Peyer's patch (tissue), 4 donors: ENCODE measurements around the gene IL1RN. TPM values are rescaled to one million over a fixed set of nuclear protein-coding genes. Genes with fewer than 3 reads are reported as not detected.

Source experiments
- DNase-seq, 3 donors: peaks; one replicate each; pipeline ENCODE4 v3.0.0-alpha.2; 2017 to 2019
- H3K27ac ChIP-seq, 4 donors: fragments of 200-600 bp; sonication (generic); one replicate each; pipeline ENCODE4 v1.5.1; 2016 to 2019
- H3K27me3 ChIP-seq, 2 donors: fragments of 200-600 bp; sonication (generic); one replicate each; pipeline ENCODE4 v1.5.1; 2019
- H3K36me3 ChIP-seq, 3 donors: fragments of 200-600 bp; sonication (generic); one replicate each; pipeline ENCODE4 v1.5.1; 2016 to 2019
- H3K4me1 ChIP-seq, 4 donors: fragments of 200-600 bp; sonication (generic); one replicate each; pipeline ENCODE4 v1.5.1; 2016 to 2019
- H3K4me3 ChIP-seq, 4 donors: fragments of 200-600 bp; sonication (generic); 1 replicate in 3 of 4; 2 replicates in 1 of 4; pipeline ENCODE4 v1.5.1; 2016 to 2019; ENCODE audit warnings: mild to moderate bottlenecking in 1 of 4
- H3K9me3 ChIP-seq, 4 donors: fragments of 200-600 bp; sonication (generic); one replicate each; pipeline ENCODE4 v1.5.1; 2016 to 2019; ENCODE audit warnings: mild to moderate bottlenecking in 1 of 4
- CTCF ChIP-seq, 6 experiments: fragments of 450-650 bp in 4 of 6; fragments of 200-600 bp in 2 of 6; sonication (generic) in 1 of 6; IDR thresholded peaks; one replicate each; pipeline ENCODE4 v1.5.1; 2017 to 2019; ENCODE audit warnings: antibody characterized with exemption in 6 of 6, mild to moderate bottlenecking in 3 of 6, moderate library complexity in 1 of 6
- POLR2A ChIP-seq, 2 donors: fragments of 450-650 bp; IDR thresholded peaks; one replicate each; pipeline ENCODE4 v1.5.1; 2017; ENCODE audit warnings: antibody characterized with exemption in 2 of 2, mild to moderate bottlenecking in 2 of 2, moderate library complexity in 2 of 2
- total RNA-seq, 4 donors: library from RNA; depleted of rRNA; stranded (reverse); fragments of >200 nt; gene quantifications; one replicate each; pipeline ENCODE4 v1.1.0, GENCODE V29; 2016

The IL1RN gene
- total RNA-seq, 4 donors from 2014 or later: 8.0 to 42.7 (median 17.7) TPM; not detected in 1

GRCh38 chr2:113175736-113176695 lies 48.6 kb downstream of the IL1RN start:
- H3K27me3 ChIP-seq: no peaks in the 10 kb centered on the region
- H3K36me3 ChIP-seq: peaks cover 0 to 9% (median 0%) of the 10 kb centered on the region in 3 donors
- H3K27ac ChIP-seq: peak overlapping the region; percentile 41 to 91 (median 64)
- DNase-seq: peak; percentile 52 to 82 (median 72)
- TF ChIP-seq POLR2A (IDR thresholded peaks at IDR 0.05) (no peak), CTCF (IDR thresholded peaks at IDR 0.05) (no peak)
- peak overlapping the region; percentile 10 to 59 (median 46) for H3K4me3 ChIP-seq
- no peaks in the 10 kb centered on the region for H3K9me3 ChIP-seq
- peaks cover 0 to 25% (median 22%) of the 10 kb centered on the region in 4 donors for H3K4me1 ChIP-seq

GRCh38 chr2:113176696-113177355 lies 49.4 kb downstream of the IL1RN start:
- H3K9me3 ChIP-seq: no peaks in the 10 kb centered on the region
- H3K4me3 ChIP-seq: peak overlapping the region in 2 of 4 donors; percentile 3 to 59
- H3K27me3 ChIP-seq: no peaks in the 10 kb centered on the region
- peaks cover 0 to 33% (median 30%) of the 10 kb centered on the region in 4 donors for H3K4me1 ChIP-seq
- peaks cover 0 to 9% (median 0%) of the 10 kb centered on the region in 3 donors for H3K36me3 ChIP-seq
- TF ChIP-seq CTCF (IDR thresholded peaks at IDR 0.05) (no peak), POLR2A (IDR thresholded peaks at IDR 0.05) (no peak)
- peak in 2 of 3 donors; percentile 18 to 39 for DNase-seq
- peak overlapping the region in 2 of 4 donors; percentile 41 to 91 for H3K27ac ChIP-seq

- no peaks in the 10 kb centered on the region for H3K9me3 ChIP-seq
- TF ChIP-seq POLR2A (IDR thresholded peaks at IDR 0.05): no peak
- TF ChIP-seq CTCF (IDR thresholded peaks at IDR 0.05): no peak
- peak in 2 of 3 donors; percentile 13 to 14 for DNase-seq
- peak overlapping the region in 1 of 4 donors; percentile 13 for H3K27ac ChIP-seq
- no peaks in the 10 kb centered on the region for H3K27me3 ChIP-seq
- no peak overlapping the region for H3K4me3 ChIP-seq
- peaks cover 0 to 19% (median 0%) of the 10 kb centered on the region in 3 donors for H3K36me3 ChIP-seq
- peaks cover 0 to 42% (median 25%) of the 10 kb centered on the region in 4 donors for H3K4me1 ChIP-seq
Measured at GRCh38 chr2:113178069-113178746, 50.8 kb downstream of the IL1RN start.

GRCh38 chr2:113178891-113179290 lies 51.5 kb downstream of the IL1RN start:
- H3K36me3 ChIP-seq: peaks cover 0 to 21% (median 0%) of the 10 kb centered on the region in 3 donors
- peak in 1 of 3 donors; percentile 30 for DNase-seq
- TF ChIP-seq POLR2A (IDR thresholded peaks at IDR 0.05): no peak
- TF ChIP-seq CTCF (IDR thresholded peaks at IDR 0.05): no peak
- H3K4me1 ChIP-seq: peaks cover 0 to 41% (median 22%) of the 10 kb centered on the region in 4 donors
- H3K4me3 ChIP-seq: no peak overlapping the region
- no peaks in the 10 kb centered on the region for H3K27me3 ChIP-seq
- H3K27ac ChIP-seq: peak overlapping the region in 1 of 4 donors; percentile 13
- no peaks in the 10 kb centered on the region for H3K9me3 ChIP-seq

- no peak for TF ChIP-seq POLR2A (IDR thresholded peaks at IDR 0.05)
- TF ChIP-seq CTCF (IDR thresholded peaks at IDR 0.05): no peak
- no peaks in the 10 kb centered on the region for H3K9me3 ChIP-seq
- no peaks in the 10 kb centered on the region for H3K27me3 ChIP-seq
- peak in 1 of 3 donors; percentile 5 for DNase-seq
- peak overlapping the region in 1 of 4 donors; percentile 70 for H3K27ac ChIP-seq
- H3K4me1 ChIP-seq: peaks cover 0 to 41% (median 22%) of the 10 kb centered on the region in 4 donors
- no peak overlapping the region for H3K4me3 ChIP-seq
- peaks cover 0 to 21% (median 0%) of the 10 kb centered on the region in 3 donors for H3K36me3 ChIP-seq
Measured at GRCh38 chr2:113179446-113180045, 52.1 kb downstream of the IL1RN start.
